HepG2 (cell line): ENCODE results near the gene PARVA. TPM values are rescaled to one million over a fixed set of nuclear protein-coding genes. Genes with fewer than 3 reads are reported as not detected.

ENCODE experiments used
- BRD4 ChIP-seq: sonication (generic); formaldehyde crosslinking; IDR thresholded peaks from 2 replicates; pipeline ENCODE4 v1.4.0; 2020; ENCODE audit warnings: missing genetic modification reagents
- CEBPG ChIP-seq: IDR thresholded peaks from 2 replicates; pipeline ENCODE4 v1.6.1; 2016
- FOSL2 ChIP-seq: sonication (generic); formaldehyde crosslinking; IDR thresholded peaks from 2 replicates; pipeline ENCODE4 v1.4.0; 2020; ENCODE audit warnings: missing genetic modification reagents
- GTF3A ChIP-seq: sonication (generic); formaldehyde crosslinking; conservative IDR thresholded peaks from 2 replicates; pipeline ENCODE4 v1.4.0; 2020; ENCODE audit warnings: mild to moderate bottlenecking, missing genetic modification reagents
- KMT2A ChIP-seq: sonication (generic); formaldehyde crosslinking; IDR thresholded peaks from 2 replicates; pipeline ENCODE4 v1.4.0; 2020; ENCODE audit warnings: missing genetic modification reagents
- MAZ ChIP-seq, 2 experiments: sonication (generic) in 1 of 2; formaldehyde crosslinking in 1 of 2; IDR thresholded peaks; 2 replicates each; pipeline versions ENCODE4 v1.5.0 to v1.6.1; 2012 to 2020; ENCODE audit warnings: low read depth in 2 of 2, mild to moderate bottlenecking in 2 of 2, borderline replicate concordance in 1 of 2, improper control_type of control experiment in 1 of 2, low read length in 1 of 2, missing genetic modification reagents in 1 of 2, moderate library complexity in 1 of 2
- MTA3 ChIP-seq: sonication (generic); formaldehyde crosslinking; IDR thresholded peaks from 2 replicates; pipeline ENCODE4 v1.4.0; 2020; ENCODE audit warnings: missing genetic modification reagents
- PHF21A ChIP-seq: sonication (generic); formaldehyde crosslinking; IDR thresholded peaks from 2 replicates; pipeline ENCODE4 v1.5.0; 2020; ENCODE audit warnings: mild to moderate bottlenecking, missing genetic modification reagents
- PLRG1 ChIP-seq: fragments of 450-650 bp; conservative IDR thresholded peaks from 2 replicates; pipeline ENCODE4 v1.6.1; 2016
- SNAPC4 ChIP-seq: sonication (generic); formaldehyde crosslinking; IDR thresholded peaks from 2 replicates; pipeline ENCODE4 v1.4.0; 2020; ENCODE audit warnings: mild to moderate bottlenecking, missing genetic modification reagents
- TOE1 ChIP-seq: sonication (generic); formaldehyde crosslinking; IDR thresholded peaks from 2 replicates; pipeline ENCODE4 v1.4.0; 2020; ENCODE audit warnings: mild to moderate bottlenecking, missing genetic modification reagents
- ZMYM4 ChIP-seq: sonication (generic); formaldehyde crosslinking; IDR thresholded peaks from 2 replicates; pipeline ENCODE4 v1.8.1; 2023; ENCODE audit warnings: mild to moderate bottlenecking, missing genetic modification reagents
- ZNF10 ChIP-seq: sonication (generic); formaldehyde crosslinking; IDR thresholded peaks from 2 replicates; pipeline ENCODE4 v1.4.0; 2020; ENCODE audit warnings: mild to moderate bottlenecking, low read depth, missing genetic modification reagents, borderline replicate concordance
- ZNF18 ChIP-seq: sonication (generic); formaldehyde crosslinking; IDR thresholded peaks from 2 replicates; pipeline ENCODE4 v1.8.0; 2022; ENCODE audit warnings: mild to moderate bottlenecking, missing genetic modification reagents; ENCODE audit not compliant: insufficient replicate concordance
- ZNF605 ChIP-seq: sonication (generic); formaldehyde crosslinking; IDR thresholded peaks from 2 replicates; pipeline ENCODE4 v1.8.0; 2022; ENCODE audit warnings: mild to moderate bottlenecking, missing genetic modification reagents
- ZNF781 ChIP-seq: sonication (generic); formaldehyde crosslinking; IDR thresholded peaks from 2 replicates; pipeline ENCODE4 v1.5.1; 2020; ENCODE audit warnings: borderline replicate concordance, mild to moderate bottlenecking, missing genetic modification reagents; ENCODE audit errors: not compliant biosample characterization
- ZSCAN5A ChIP-seq: sonication (generic); formaldehyde crosslinking; IDR thresholded peaks from 2 replicates; pipeline ENCODE4 v1.8.0; 2022; ENCODE audit warnings: mild to moderate bottlenecking, missing genetic modification reagents, borderline replicate concordance
- polyA plus RNA-seq, 8 experiments: library from polyadenylated mRNA; depleted of rRNA in 3 of 8; stranded (reverse) in 7 of 8; unstranded in 1 of 8; fragments of >200 nt; fragmentation: Illumina TruSeq in 4 of 8; extraction: Trizol in 4 of 8; gene quantifications; 2 replicates each; pipeline versions ENCODE4 v1.2.1 to v1.2.3, GENCODE V29; 2011 to 2016; ENCODE audit warnings: low read depth in 4 of 8, missing spikeins in 1 of 8, mixed read lengths in 1 of 8; ENCODE audit not compliant: insufficient read depth in 1 of 8
- total RNA-seq, 5 experiments: library from RNA; depleted of rRNA; stranded (reverse); fragments of >200 nt; fragmentation: Illumina TruSeq; extraction: Trizol; gene quantifications; 2 replicates each; pipeline ENCODE4 v1.2.3, GENCODE V29; 2016; ENCODE audit warnings: low read depth in 1 of 5
- TF ChIP-seq, protein P1 (sequence below): sonication (generic); formaldehyde crosslinking; IDR thresholded peaks from 2 replicates; pipeline ENCODE4 v1.9.0; 2022; ENCODE audit warnings: low read depth, missing genetic modification reagents

PARVA gene
- total and polyA plus RNA-seq, 2 of the 13 experiments (the other 11 are each of a cell fraction or from before 2014, with no cell fraction given) = 5.9 to 9.1 TPM

DNA sequence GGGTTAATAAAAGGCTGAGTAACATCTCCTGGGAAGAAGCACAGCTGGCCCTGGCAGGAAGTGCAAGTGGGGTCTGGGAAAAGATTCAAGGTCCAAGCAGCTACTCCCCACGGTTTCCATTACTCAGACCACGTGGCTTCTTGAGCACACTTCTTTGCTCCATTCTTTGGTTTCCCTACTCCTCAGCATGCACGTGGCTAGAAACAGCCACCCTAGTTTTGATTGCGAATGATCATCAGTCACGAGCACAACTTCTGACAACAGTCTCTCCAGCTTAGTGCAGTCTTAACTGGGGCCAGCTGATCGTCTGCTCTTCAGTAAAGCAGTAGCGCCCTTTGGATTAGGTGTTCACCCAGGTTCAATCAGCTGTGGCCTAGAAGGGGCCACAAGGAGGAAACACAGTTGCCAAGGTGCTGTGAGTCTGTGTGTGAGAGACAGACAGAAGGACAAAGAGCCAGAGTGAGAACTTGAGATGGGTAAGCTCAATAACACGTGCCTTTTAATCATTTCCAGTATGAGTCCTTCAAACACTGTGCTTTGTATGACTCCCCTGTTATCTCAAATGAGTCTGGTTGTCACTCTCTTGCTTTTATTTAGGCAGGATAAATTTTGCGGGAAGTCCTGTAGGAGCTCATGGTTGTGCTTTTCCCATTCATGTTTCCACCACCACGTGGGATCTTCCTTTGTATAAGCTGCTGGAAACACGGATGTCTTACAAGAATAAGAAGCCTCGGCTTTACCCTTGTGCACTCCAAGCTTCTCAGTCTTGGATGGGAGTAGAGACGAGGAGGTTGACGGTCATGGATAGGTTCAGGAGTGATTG lies 901 bp upstream of the PARVA start (continued):
- TF ChIP-seq ZNF18 (CRISPR knock-in tag) = no peak
- TF ChIP-seq MAZ (IDR thresholded peaks at IDR 0.05; ENCODE audit: borderline replicate concordance, low read depth, low read length) = no peak
- TF ChIP-seq MAZ (CRISPR knock-in tag; IDR thresholded peaks at IDR 0.05; ENCODE audit: low read depth) = no peak
- no peak for TF ChIP-seq PLRG1
- no peak for TF ChIP-seq KMT2A
- no peak for TF ChIP-seq GTF3A (CRISPR knock-in tag)
- TF ChIP-seq ZNF781 (CRISPR knock-in tag) = no peak
- TF ChIP-seq ZMYM4 (CRISPR knock-in tag) = no peak
- TF ChIP-seq ZNF605 (CRISPR knock-in tag) = peak; percentile 49; the same call in 1 of the 2 replicates
- no peak for TF ChIP-seq ZNF10 (CRISPR knock-in tag)
- TF ChIP-seq SNAPC4 (CRISPR knock-in tag) = no peak
- no peak for TF ChIP-seq ZSCAN5A
- no peak for TF ChIP-seq FOSL2 (CRISPR knock-in tag)
- no peak for TF ChIP-seq MTA3 (CRISPR knock-in tag)
- TF ChIP-seq PHF21A (CRISPR knock-in tag) = no peak
- TF ChIP-seq CEBPG (CRISPR knock-in tag) = no peak
- no peak for TF ChIP-seq TOE1 (CRISPR knock-in tag)
- no peak for TF ChIP-seq BRD4 (CRISPR knock-in tag)
- TF ChIP-seq, protein P1, sequence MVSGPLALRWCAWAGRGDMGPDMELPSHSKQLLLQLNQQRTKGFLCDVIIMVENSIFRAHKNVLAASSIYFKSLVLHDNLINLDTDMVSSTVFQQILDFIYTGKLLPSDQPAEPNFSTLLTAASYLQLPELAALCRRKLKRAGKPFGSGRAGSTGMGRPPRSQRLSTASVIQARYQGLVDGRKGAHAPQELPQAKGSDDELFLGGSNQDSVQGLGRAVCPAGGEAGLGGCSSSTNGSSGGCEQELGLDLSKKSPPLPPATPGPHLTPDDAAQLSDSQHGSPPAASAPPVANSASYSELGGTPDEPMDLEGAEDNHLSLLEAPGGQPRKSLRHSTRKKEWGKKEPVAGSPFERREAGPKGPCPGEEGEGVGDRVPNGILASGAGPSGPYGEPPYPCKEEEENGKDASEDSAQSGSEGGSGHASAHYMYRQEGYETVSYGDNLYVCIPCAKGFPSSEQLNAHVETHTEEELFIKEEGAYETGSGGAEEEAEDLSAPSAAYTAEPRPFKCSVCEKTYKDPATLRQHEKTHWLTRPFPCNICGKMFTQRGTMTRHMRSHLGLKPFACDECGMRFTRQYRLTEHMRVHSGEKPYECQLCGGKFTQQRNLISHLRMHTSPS (CRISPR knock-in tag) = no peak
